K562 (cell line): ENCODE data around the gene ZBTB20. TPM values are rescaled to one million over a fixed set of nuclear protein-coding genes. Genes with fewer than 3 reads are reported as not detected.
"Not testable (repeated sequence)": the region's sequence is repeated elsewhere in the genome, so short reads cannot be mapped to it uniquely, and the experiment has no call there.

Experiments
- ATAC-seq: fragments of 200-7000 bp; cut with Tn5 transposase; 3 replicates; pipeline ENCODE4 v1.9.1; 2020; ENCODE audit warnings: moderate library complexity
- BruUV-seq: library from RNA; stranded (reverse); fragments of 400-500 nt; replicated peaks from 2 replicates; lab custom pipeline; 2021; lab: Mats Ljungman, UMichigan
- CTCF ChIA-PET: fragments of 300-600 bp; formaldehyde crosslinking; extraction: SDS; loops from one replicate; lab custom pipeline; 2021; ENCODE audit warnings: low intra/inter-chr PET ratio; lab: Yijun Ruan, JAX
- POLR2A ChIA-PET: fragments of 300-600, 350-650 bp; sonication (Branson Sonifier 250); formaldehyde crosslinking; extraction: SDS; loops from one replicate; lab custom pipeline; 2021; ENCODE audit warnings: antibody characterized with exemption, inconsistent platforms; lab: Yijun Ruan, JAX
- DNase-seq, 4 experiments: peaks; one replicate each; pipeline versions ENCODE4 v3.0.0 to v3.0.0-alpha.2; 2011 to 2018; ENCODE audit warnings: low spot score in 3 of 4, mixed read lengths in 3 of 4; ENCODE audit errors: extremely low read depth in 1 of 4
- FAIRE-seq: peaks from 2 replicates; lab custom pipeline; 2011; peaks lifted over from hg19 to GRCh38; lab: Jason Lieb, UNC
- H2AFZ ChIP-seq: 2 replicates; pipeline ENCODE4 v1.6.0; 2011; ENCODE audit warnings: low read depth, low read length, control low read depth, inconsistent platforms
- H3K27ac ChIP-seq: fragments of 200-600 bp; 3 replicates; pipeline ENCODE4 v1.8.0; 2011; ENCODE audit warnings: low read depth, mild to moderate bottlenecking, control low read depth, inconsistent platforms, low read length, moderate library complexity, mixed read lengths; ENCODE audit errors: extremely low read depth
- H3K27me3 ChIP-seq, 2 experiments: fragments of 300-600 bp in 1 of 2; 2 replicates in 1 of 2; 3 replicates in 1 of 2; pipeline versions ENCODE4 v1.6.0 to v1.8.0; 2011; ENCODE audit warnings: inconsistent platforms in 2 of 2, low read length in 2 of 2, mild to moderate bottlenecking in 1 of 2, mixed read lengths in 1 of 2, moderate library complexity in 1 of 2; ENCODE audit not compliant: control insufficient read depth in 2 of 2, insufficient read depth in 2 of 2
- H3K36me3 ChIP-seq: fragments of 300-600 bp; 3 replicates; pipeline ENCODE4 v1.8.0; 2011; ENCODE audit warnings: mild to moderate bottlenecking, low read length, inconsistent platforms; ENCODE audit not compliant: control insufficient read depth, insufficient read depth
- H3K4me1 ChIP-seq, 2 experiments: fragments of 200-600 bp in 1 of 2; replicated peaks in 1 of 2; 2 replicates in 1 of 2; 3 replicates in 1 of 2; pipeline versions ENCODE4 v1.5.1 to v1.8.0; 2011; ENCODE audit warnings: inconsistent platforms in 2 of 2, low read length in 2 of 2, mild to moderate bottlenecking in 1 of 2, mixed read lengths in 1 of 2, moderate library complexity in 1 of 2; ENCODE audit not compliant: control insufficient read depth in 2 of 2, insufficient read depth in 2 of 2
- H3K4me2 ChIP-seq: 2 replicates; pipeline ENCODE4 v1.6.1; 2011; ENCODE audit warnings: low read length, control low read depth, inconsistent platforms, mixed read lengths; ENCODE audit not compliant: insufficient read depth
- H3K4me3 ChIP-seq: fragments of 200-600 bp; sonication (generic), shearing (Covaris generic); 2 replicates; pipeline ENCODE4 v1.5.1; 2016; ENCODE audit warnings: control low read depth, inconsistent platforms
- H3K79me2 ChIP-seq: fragments of 200-600 bp; 3 replicates; pipeline ENCODE4 v1.8.0; 2011; ENCODE audit warnings: low read length, inconsistent platforms; ENCODE audit not compliant: control insufficient read depth, insufficient read depth
- H3K9ac ChIP-seq, 2 experiments: 2 replicates each; pipeline versions ENCODE4 v1.6.0 to v1.6.1; 2011; ENCODE audit warnings: low read depth in 2 of 2, low read length in 2 of 2, control low read depth in 1 of 2, inconsistent platforms in 1 of 2, mild to moderate bottlenecking in 1 of 2, mixed read lengths in 1 of 2; ENCODE audit not compliant: insufficient read depth in 1 of 2
- H3K9me1 ChIP-seq: one replicate; pipeline ENCODE4 v1.6.0; 2011; ENCODE audit warnings: inconsistent platforms, mild to moderate bottlenecking, low read length, moderate library complexity; ENCODE audit not compliant: control insufficient read depth, insufficient read depth
- H3K9me3 ChIP-seq: replicated peaks from 2 replicates; pipeline ENCODE4 v1.5.1; 2011; ENCODE audit warnings: low read depth, low read length, inconsistent platforms; ENCODE audit not compliant: control insufficient read depth, insufficient read depth
- H4K20me1 ChIP-seq: replicated peaks from 2 replicates; pipeline ENCODE4 v1.6.1; 2011; ENCODE audit warnings: low read length, inconsistent platforms, mixed read lengths; ENCODE audit not compliant: control insufficient read depth, insufficient read depth
- GATA2 ChIP-seq: sonication (generic); formaldehyde crosslinking; IDR thresholded peaks from 2 replicates; pipeline ENCODE4 v1.4.0; 2020; ENCODE audit warnings: mild to moderate bottlenecking, missing genetic modification reagents
- POLR3A ChIP-seq: IDR thresholded peaks from 2 replicates; pipeline ENCODE4 v1.6.1; 2011; ENCODE audit warnings: borderline replicate concordance, mild to moderate bottlenecking, moderate library complexity; ENCODE audit not compliant: insufficient read length, insufficient read depth; ENCODE audit errors: extremely low read depth
- RBM14 ChIP-seq: fragments of 200-400 bp; formaldehyde crosslinking; IDR thresholded peaks from 2 replicates; pipeline ENCODE4 v1.6.1; 2018; ENCODE audit warnings: low read depth, mild to moderate bottlenecking, low read length, moderate library complexity, borderline replicate concordance; ENCODE audit not compliant: insufficient read depth
- WGBS: fragments of 100-300 bp; shearing (Covaris generic); methylation state at CpG from one replicate; pipeline ENCODE4 v1.1.6; 2016; ENCODE audit warnings: low coverage, mixed read lengths; ENCODE audit not compliant: insufficient coverage; ENCODE audit errors: missing lambda C conversion rate; 5-methylcytosine and 5-hydroxymethylcytosine counted together
- in situ Hi-C: fragments of 300-500 bp; cut with MboI; formaldehyde crosslinking; loops from 4 replicates; pipeline ENCODE4 v1.15.0; 2018; ENCODE audit warnings: inconsistent platforms, mixed read lengths
- intact Hi-C: fragments of 100-400 bp; cut with micrococcal nuclease; formaldehyde crosslinking; loops from 2 replicates; pipeline ENCODE4 v1.14.2; 2022
- polyA plus RNA-seq, 8 experiments: library from polyadenylated mRNA; depleted of rRNA in 4 of 8; stranded (reverse) in 5 of 8; unstranded in 3 of 8; fragments of >200 nt; fragmentation: Nextera tagmentation in 2 of 8; fragmentation: Illumina TruSeq in 1 of 8; extraction: Ambion mirVana in 2 of 8; extraction: Trizol in 1 of 8; gene quantifications; 2 replicates each; pipeline versions ENCODE4 v1.2.1 to v1.2.3, GENCODE V29; 2011 to 2014; ENCODE audit warnings: inconsistent platforms in 1 of 8, missing spikeins in 1 of 8
- total RNA-seq, 7 experiments: library from RNA; depleted of rRNA in 6 of 7; stranded (reverse); fragments of >200 nt in 6 of 7; fragmentation: Illumina TruSeq in 2 of 7; extraction: Trizol in 2 of 7; gene quantifications; 2 replicates each; pipeline versions ENCODE4 v1.2.1 to v1.2.3, GENCODE V29; 2011 to 2021; ENCODE audit warnings: low replicate concordance in 1 of 7
- TF ChIP-seq, protein P1 (sequence below): fragments of 250-450 bp; sonication (Bioruptor Pico); IDR thresholded peaks from 2 replicates; pipeline ENCODE4 v1.8.0; 2021; ENCODE audit warnings: moderate library complexity, mild to moderate bottlenecking, inconsistent platforms
- TF ChIP-seq, protein P2 (sequence below): sonication (generic); formaldehyde crosslinking; IDR thresholded peaks from 2 replicates; pipeline ENCODE4 v1.8.0; 2022; ENCODE audit warnings: missing genetic modification reagents, mild to moderate bottlenecking, borderline replicate concordance
- TF ChIP-seq, protein P3 (sequence below): sonication (generic); formaldehyde crosslinking; IDR thresholded peaks from 2 replicates; pipeline ENCODE4 v1.8.0; 2022; ENCODE audit warnings: mild to moderate bottlenecking, missing genetic modification reagents
- TF ChIP-seq, protein P4 (sequence below): sonication (generic); formaldehyde crosslinking; IDR thresholded peaks from 2 replicates; pipeline ENCODE4 v1.8.0; 2023; ENCODE audit warnings: mild to moderate bottlenecking, missing genetic modification reagents

ZBTB20 gene
- total and polyA plus RNA-seq, 9 of the 15 experiments (the other 6 are each of a cell fraction or from before 2014, with no cell fraction given) = 0.17 to 1.7 (median 0.45) TPM

DNA sequence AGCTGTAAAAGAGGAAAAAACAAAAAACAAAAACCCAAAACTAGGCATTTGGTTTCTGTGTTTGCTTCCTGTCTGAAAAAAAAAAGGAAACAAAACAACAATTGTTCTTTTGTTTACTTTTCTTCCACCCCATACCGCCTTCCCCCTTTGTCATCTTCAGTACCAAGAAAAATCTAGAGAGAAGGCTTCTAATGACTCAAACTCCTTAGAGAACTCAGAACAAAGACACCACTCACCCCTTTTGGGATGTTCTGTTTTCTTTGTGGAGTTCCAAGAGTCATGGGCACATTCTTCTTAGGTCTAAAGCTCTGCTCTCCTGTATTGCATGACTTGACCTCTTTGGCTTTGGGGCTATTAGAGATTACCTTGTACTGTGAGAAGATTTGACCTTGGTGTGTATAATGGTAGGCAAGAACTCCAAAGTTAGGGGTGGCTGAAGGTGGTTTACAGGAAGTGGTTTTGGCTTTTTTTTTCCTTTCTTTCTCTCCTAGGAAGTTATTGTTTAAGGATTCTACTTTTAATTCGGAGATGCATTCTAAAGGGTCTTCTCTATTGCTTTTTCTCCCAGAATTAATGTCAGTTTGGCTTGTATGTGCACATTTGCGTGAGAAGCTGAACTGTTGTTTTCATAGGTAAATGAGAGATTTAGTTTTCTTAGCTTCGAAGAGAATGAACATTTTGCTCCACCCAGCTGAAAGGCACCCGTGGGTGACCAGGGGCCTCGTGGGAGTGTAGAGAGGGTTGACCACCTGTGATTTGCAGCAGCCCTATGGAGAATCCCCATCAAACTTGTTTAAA is 39.5 kb upstream of the ZBTB20 start (continued):
- TF ChIP-seq, protein P1, sequence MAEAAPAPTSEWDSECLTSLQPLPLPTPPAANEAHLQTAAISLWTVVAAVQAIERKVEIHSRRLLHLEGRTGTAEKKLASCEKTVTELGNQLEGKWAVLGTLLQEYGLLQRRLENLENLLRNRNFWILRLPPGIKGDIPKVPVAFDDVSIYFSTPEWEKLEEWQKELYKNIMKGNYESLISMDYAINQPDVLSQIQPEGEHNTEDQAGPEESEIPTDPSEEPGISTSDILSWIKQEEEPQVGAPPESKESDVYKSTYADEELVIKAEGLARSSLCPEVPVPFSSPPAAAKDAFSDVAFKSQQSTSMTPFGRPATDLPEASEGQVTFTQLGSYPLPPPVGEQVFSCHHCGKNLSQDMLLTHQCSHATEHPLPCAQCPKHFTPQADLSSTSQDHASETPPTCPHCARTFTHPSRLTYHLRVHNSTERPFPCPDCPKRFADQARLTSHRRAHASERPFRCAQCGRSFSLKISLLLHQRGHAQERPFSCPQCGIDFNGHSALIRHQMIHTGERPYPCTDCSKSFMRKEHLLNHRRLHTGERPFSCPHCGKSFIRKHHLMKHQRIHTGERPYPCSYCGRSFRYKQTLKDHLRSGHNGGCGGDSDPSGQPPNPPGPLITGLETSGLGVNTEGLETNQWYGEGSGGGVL (CRISPR knock-in tag) = no peak
- TF ChIP-seq, protein P2, sequence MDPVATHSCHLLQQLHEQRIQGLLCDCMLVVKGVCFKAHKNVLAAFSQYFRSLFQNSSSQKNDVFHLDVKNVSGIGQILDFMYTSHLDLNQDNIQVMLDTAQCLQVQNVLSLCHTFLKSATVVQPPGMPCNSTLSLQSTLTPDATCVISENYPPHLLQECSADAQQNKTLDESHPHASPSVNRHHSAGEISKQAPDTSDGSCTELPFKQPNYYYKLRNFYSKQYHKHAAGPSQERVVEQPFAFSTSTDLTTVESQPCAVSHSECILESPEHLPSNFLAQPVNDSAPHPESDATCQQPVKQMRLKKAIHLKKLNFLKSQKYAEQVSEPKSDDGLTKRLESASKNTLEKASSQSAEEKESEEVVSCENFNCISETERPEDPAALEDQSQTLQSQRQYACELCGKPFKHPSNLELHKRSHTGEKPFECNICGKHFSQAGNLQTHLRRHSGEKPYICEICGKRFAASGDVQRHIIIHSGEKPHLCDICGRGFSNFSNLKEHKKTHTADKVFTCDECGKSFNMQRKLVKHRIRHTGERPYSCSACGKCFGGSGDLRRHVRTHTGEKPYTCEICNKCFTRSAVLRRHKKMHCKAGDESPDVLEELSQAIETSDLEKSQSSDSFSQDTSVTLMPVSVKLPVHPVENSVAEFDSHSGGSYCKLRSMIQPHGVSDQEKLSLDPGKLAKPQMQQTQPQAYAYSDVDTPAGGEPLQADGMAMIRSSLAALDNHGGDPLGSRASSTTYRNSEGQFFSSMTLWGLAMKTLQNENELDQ (CRISPR knock-in tag) = no peak
- TF ChIP-seq POLR3A (no peak), RBM14 (no peak), GATA2 (CRISPR knock-in tag) (no peak)
- TF ChIP-seq, protein P3, sequence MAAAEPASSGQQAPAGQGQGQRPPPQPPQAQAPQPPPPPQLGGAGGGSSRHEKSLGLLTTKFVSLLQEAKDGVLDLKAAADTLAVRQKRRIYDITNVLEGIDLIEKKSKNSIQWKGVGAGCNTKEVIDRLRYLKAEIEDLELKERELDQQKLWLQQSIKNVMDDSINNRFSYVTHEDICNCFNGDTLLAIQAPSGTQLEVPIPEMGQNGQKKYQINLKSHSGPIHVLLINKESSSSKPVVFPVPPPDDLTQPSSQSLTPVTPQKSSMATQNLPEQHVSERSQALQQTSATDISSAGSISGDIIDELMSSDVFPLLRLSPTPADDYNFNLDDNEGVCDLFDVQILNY (CRISPR knock-in tag) = no peak
- TF ChIP-seq, protein P4, sequence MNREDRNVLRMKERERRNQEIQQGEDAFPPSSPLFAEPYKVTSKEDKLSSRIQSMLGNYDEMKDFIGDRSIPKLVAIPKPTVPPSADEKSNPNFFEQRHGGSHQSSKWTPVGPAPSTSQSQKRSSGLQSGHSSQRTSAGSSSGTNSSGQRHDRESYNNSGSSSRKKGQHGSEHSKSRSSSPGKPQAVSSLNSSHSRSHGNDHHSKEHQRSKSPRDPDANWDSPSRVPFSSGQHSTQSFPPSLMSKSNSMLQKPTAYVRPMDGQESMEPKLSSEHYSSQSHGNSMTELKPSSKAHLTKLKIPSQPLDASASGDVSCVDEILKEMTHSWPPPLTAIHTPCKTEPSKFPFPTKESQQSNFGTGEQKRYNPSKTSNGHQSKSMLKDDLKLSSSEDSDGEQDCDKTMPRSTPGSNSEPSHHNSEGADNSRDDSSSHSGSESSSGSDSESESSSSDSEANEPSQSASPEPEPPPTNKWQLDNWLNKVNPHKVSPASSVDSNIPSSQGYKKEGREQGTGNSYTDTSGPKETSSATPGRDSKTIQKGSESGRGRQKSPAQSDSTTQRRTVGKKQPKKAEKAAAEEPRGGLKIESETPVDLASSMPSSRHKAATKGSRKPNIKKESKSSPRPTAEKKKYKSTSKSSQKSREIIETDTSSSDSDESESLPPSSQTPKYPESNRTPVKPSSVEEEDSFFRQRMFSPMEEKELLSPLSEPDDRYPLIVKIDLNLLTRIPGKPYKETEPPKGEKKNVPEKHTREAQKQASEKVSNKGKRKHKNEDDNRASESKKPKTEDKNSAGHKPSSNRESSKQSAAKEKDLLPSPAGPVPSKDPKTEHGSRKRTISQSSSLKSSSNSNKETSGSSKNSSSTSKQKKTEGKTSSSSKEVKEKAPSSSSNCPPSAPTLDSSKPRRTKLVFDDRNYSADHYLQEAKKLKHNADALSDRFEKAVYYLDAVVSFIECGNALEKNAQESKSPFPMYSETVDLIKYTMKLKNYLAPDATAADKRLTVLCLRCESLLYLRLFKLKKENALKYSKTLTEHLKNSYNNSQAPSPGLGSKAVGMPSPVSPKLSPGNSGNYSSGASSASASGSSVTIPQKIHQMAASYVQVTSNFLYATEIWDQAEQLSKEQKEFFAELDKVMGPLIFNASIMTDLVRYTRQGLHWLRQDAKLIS (CRISPR knock-in tag) = no peak
- TF ChIP-seq, all 486 proteins: peak for 0

DNA sequence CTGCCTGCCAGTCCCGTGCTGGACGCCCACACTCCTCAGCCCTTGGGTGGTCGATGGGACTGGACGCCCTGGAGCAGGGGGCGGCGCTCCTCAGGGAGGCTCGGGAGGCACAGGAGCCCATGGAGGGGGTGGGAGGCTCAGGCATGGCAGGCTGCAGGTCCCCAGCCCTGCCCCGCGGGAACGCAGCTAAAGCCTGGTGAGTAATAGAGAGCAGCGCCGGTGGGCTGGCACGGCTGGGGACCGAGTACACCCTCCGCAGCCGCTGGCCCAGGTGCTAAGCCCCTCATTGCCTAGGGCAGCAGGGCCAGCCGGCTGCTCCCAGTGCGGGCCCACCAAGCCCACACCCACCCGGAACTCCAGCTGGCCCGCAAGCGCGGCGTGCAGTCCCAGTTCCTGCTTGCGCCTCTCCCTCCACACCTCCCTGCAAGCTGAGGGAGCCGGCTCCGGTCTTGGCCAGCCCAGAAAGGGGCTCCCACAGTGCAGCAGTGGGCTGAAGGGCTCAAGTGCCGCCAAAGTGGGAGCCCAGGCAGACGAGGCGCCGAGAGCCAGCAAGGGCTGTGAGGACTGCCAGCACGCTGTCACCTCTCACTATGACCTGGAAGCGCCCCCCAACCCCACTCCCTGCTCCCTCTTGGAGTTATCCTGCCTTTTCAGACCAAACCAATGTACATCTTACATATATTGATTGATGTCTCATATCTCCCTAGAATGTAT is 37.9 kb upstream of the ZBTB20 start:
- POLR2A ChIA-PET = interaction anchor here (0.6 kb wide), 1 partner anchor 336 kb away, joined by 3 read pairs; no protein-coding TSS in a partner anchor
- H3K27ac ChIP-seq, in situ Hi-C loops, H3K27me3 ChIP-seq, H3K9me1 ChIP-seq, BruUV-seq, H3K79me2 ChIP-seq, CTCF ChIA-PET, H3K4me2 ChIP-seq, intact Hi-C loops, ATAC-seq, H3K4me1 ChIP-seq, H3K9me3 ChIP-seq, DNase-seq, H2AFZ ChIP-seq, H3K9ac ChIP-seq, H3K36me3 ChIP-seq, H4K20me1 ChIP-seq, H3K4me3 ChIP-seq, FAIRE-seq: not testable (repeated sequence)
- WGBS = 46% methylated on average over 9 of the region's 32 CpGs
